ENCODE measurements around the gene NKAIN1.

The NKAIN1 gene

GRCh38 chr1:31249854-31250253 lies 10.2 kb upstream of the NKAIN1 start:
- H3K4me3 ChIP-seq (ENCODE audit: low read depth, low read length): no peak overlapping the region
- no peak overlapping the region for H3K27ac ChIP-seq (ENCODE audit: extremely low read depth, low read depth, low read length)
- no peaks in the 10 kb centered on the region for H3K36me3 ChIP-seq (ENCODE audit: control insufficient read depth in 2 of 2, insufficient read depth in 1 of 2, low read length in 2 of 2)
- ChIA-PET POLR2A (no interaction called here), CTCF (interaction anchor here (0.7 to 2.2 kb wide), 2 partner anchors 12 to 66 kb away, joined by 4 to 9 read pairs; no protein-coding TSS in a partner anchor)
- H3K4me1 ChIP-seq (ENCODE audit: control insufficient read depth, insufficient read depth, low read length): no peaks in the 10 kb centered on the region
- H3K9me3 ChIP-seq (ENCODE audit: control insufficient read depth, insufficient read depth, low read depth, low read length): no peaks in the 10 kb centered on the region
- TF ChIP-seq TRIM28 (IDR thresholded peaks at IDR 0.05; ENCODE audit: borderline replicate concordance, low read length) (no peak), ZNF19 (tag by site-specific recombination; IDR thresholded peaks at IDR 0.05; ENCODE audit: low read depth) (no peak), ZNF23 (tag by site-specific recombination; IDR thresholded peaks at IDR 0.05; ENCODE audit: borderline replicate concordance) (no peak), ZEB2 (tag by site-specific recombination; IDR thresholded peaks at IDR 0.05) (no peak), ZNF274 (IDR thresholded peaks at IDR 0.05; ENCODE audit: low read length) (no peak), ZNF274 (tag by site-specific recombination; IDR thresholded peaks at IDR 0.05; ENCODE audit: borderline replicate concordance) (no peak), ZBTB7A (tag by site-specific recombination; IDR thresholded peaks at IDR 0.05; ENCODE audit: low read depth) (no peak)
- TF ChIP-seq, protein P1, sequence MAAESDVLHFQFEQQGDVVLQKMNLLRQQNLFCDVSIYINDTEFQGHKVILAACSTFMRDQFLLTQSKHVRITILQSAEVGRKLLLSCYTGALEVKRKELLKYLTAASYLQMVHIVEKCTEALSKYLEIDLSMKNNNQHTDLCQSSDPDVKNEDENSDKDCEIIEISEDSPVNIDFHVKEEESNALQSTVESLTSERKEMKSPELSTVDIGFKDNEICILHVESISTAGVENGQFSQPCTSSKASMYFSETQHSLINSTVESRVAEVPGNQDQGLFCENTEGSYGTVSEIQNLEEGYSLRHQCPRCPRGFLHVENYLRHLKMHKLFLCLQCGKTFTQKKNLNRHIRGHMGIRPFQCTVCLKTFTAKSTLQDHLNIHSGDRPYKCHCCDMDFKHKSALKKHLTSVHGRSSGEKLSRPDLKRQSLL (tag by site-specific recombination; IDR thresholded peaks at IDR 0.05): 0 out of 2 replicates have a peak, but pooled peaks have one; percentile 19

DNA sequence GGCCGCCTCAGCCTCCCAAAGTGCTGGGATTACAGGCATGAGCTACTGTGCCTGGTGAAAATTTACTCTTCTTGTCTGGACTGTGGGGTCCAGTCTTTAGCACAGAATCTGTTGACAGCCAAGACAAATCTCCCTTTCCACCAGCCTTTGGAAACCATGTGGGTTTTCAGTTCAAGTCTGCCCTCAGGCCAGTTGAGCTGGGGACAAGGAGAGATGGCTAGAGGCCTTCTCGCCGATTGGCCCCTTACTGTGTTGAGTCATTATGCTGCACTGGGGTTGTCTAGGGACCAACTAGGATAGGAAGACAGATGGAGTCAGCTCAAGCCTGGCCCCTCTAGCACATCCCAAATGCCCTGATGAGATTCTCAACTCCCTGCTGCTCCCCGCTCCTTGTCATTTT lies 8.6 kb upstream of the NKAIN1 start:
- ChIA-PET CTCF (interaction anchor here (1.1 to 2.2 kb wide), 3 partner anchors 16 to 67 kb away, joined by 4 to 9 read pairs (median 8); no protein-coding TSS in a partner anchor), POLR2A (no interaction called here)
- no peaks in the 10 kb centered on the region for H3K4me1 ChIP-seq (ENCODE audit: control insufficient read depth, insufficient read depth, low read length)

DNA sequence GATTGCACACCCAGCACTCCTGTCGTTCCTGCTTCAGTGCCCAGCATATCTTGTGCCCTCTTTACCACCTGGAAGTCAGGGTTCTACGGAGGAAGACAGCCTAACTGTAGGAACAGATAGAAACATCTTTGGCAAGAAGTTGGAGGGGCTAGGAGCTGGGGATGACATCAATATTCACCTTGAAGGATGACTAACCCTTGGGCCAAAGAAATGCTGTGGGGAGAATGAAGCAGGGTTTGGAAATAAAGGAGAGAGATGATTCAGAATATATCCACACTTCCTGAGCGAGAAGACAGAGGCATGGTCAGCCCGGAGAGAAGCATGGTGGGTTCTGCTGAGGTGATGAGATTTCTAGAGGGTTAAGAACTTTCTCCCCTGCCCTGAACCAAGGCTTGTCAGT lies 4.6 kb upstream of the NKAIN1 start:
- TF ChIP-seq TRIM28 (IDR thresholded peaks at IDR 0.05; ENCODE audit: borderline replicate concordance, low read length) (no peak), KLF8 (tag by site-specific recombination; IDR thresholded peaks at IDR 0.05) (no peak), ZNF629 (tag by site-specific recombination; IDR thresholded peaks at IDR 0.05) (0 out of 2 replicates have a peak, but pooled peaks have one; percentile 1), ZBTB8A (tag by site-specific recombination; IDR thresholded peaks at IDR 0.05) (no peak), ZBTB17 (tag by site-specific recombination; IDR thresholded peaks at IDR 0.05) (no peak), OVOL3 (tag by site-specific recombination; IDR thresholded peaks at IDR 0.05) (no peak)
- CTCF ChIA-PET: interaction anchor here (1.3 to 2.4 kb wide), 2 partner anchors 60 to 63 kb away, joined by 3 to 9 read pairs; no protein-coding TSS in a partner anchor
- Histone ChIP-seq H3K36me3 (ENCODE audit: control insufficient read depth in 2 of 2, insufficient read depth in 1 of 2, low read length in 2 of 2) (no peaks in the 10 kb centered on the region), H3K4me1 (ENCODE audit: control insufficient read depth, insufficient read depth, low read length) (no peaks in the 10 kb centered on the region), H3K9me3 (ENCODE audit: control insufficient read depth, insufficient read depth, low read depth, low read length) (no peaks in the 10 kb centered on the region), H3K27ac (ENCODE audit: extremely low read depth, low read depth, low read length) (no peak overlapping the region), H3K4me3 (ENCODE audit: low read depth, low read length) (no peak overlapping the region)
- POLR2A ChIA-PET: no interaction called here

More for the DNA sequence above, 8.6 kb upstream of the NKAIN1 start:
- H3K36me3 ChIP-seq (ENCODE audit: control insufficient read depth in 2 of 2, insufficient read depth in 1 of 2, low read length in 2 of 2): no peaks in the 10 kb centered on the region
- H3K9me3 ChIP-seq (ENCODE audit: control insufficient read depth, insufficient read depth, low read depth, low read length): no peaks in the 10 kb centered on the region
- H3K4me3 ChIP-seq (ENCODE audit: low read depth, low read length): no peak overlapping the region
- no peak overlapping the region for H3K27ac ChIP-seq (ENCODE audit: extremely low read depth, low read depth, low read length)
- TF ChIP-seq ZNF335 (tag by site-specific recombination; conservative IDR thresholded peaks at IDR 0.05) (no peak), ZNF274 (IDR thresholded peaks at IDR 0.05; ENCODE audit: low read length) (no peak), ZNF274 (tag by site-specific recombination; IDR thresholded peaks at IDR 0.05; ENCODE audit: borderline replicate concordance) (no peak), ZNF202 (tag by site-specific recombination; IDR thresholded peaks at IDR 0.05; ENCODE audit: borderline replicate concordance) (no peak), ZNF148 (tag by site-specific recombination; IDR thresholded peaks at IDR 0.05; ENCODE audit: borderline replicate concordance) (no peak), ZNF76 (tag by site-specific recombination; IDR thresholded peaks at IDR 0.05; ENCODE audit: borderline replicate concordance, low read depth) (no peak), ZNF843 (tag by site-specific recombination; IDR thresholded peaks at IDR 0.05) (no peak), ZNF214 (tag by site-specific recombination; IDR thresholded peaks at IDR 0.05; ENCODE audit: borderline replicate concordance) (no peak), ZNF596 (tag by site-specific recombination; IDR thresholded peaks at IDR 0.05) (no peak), ZNF169 (tag by site-specific recombination; IDR thresholded peaks at IDR 0.05) (no peak)

Data from HEK293 (cell line).